Astrocyte of the spinal cord (primary cell): ENCODE measurements around the gene GLIS1.

Experiments used
- DNase-seq: peaks from one replicate; pipeline ENCODE4 v3.0.0; 2011; ENCODE audit warnings: low read depth, low spot score
- H3K4me3 ChIP-seq: 2 replicates; pipeline ENCODE4 v1.5.1; 2011; ENCODE audit warnings: low read depth, mild to moderate bottlenecking, low read length, moderate library complexity
- in situ Hi-C: cut with HindIII; loops from 2 replicates; pipeline ENCODE4 v1.10.0; 2017; ENCODE audit warnings: low sequenced_read_pairs
- TF ChIP-seq, protein P1 (sequence below): IDR thresholded peaks from 2 replicates; pipeline ENCODE4 v1.5.1; 2012; ENCODE audit warnings: low read depth, mild to moderate bottlenecking, low read length, inconsistent platforms

The GLIS1 gene

DNA sequence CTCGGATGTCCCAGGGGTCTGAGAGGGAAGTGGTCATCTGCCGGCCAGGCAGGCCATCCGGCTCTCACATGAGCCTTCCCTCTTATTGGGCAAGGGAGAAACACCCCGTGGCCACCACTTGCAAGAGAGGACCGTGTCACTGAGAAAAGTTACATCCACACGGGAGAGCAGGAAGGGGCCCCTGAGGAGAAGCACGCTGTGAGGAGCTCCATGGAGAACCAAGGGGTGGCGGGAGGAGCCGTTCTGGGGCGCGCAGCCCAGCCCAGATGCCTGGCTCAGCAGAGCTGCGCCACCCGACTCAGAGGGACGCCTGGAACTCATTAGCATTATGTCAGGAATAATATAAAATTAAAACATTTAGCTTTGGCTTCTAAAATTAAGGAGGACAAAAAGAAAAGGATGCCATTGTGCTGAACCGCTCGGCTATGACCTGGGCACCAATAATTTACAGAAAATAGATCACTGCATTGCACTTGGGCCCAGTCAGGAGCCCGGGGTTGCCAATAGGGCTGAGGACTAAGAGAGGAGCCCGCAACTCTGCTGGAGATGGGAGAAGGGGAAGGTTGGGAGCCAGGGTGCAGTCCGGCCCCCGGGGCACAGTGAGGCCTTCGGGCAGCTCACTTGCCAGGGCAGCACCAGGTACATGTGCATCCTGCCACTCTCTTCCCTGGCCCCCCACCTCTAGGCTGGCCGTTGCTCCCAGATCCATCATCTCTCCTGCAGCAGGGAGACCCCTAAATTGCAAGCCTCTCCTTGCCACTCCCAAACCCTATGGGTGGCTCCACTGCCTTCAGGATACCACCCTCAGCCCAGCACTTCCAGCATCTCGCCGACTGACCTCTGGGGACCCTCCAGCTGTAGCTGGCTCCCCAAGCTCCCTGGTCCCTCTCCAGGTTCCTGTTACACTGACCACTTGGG is 194.9 kb downstream of the GLIS1 start:
- H3K4me3 ChIP-seq = no peak overlapping the region
- in situ Hi-C loops = no loop called here
- DNase-seq = no peak
- TF ChIP-seq, protein P1, sequence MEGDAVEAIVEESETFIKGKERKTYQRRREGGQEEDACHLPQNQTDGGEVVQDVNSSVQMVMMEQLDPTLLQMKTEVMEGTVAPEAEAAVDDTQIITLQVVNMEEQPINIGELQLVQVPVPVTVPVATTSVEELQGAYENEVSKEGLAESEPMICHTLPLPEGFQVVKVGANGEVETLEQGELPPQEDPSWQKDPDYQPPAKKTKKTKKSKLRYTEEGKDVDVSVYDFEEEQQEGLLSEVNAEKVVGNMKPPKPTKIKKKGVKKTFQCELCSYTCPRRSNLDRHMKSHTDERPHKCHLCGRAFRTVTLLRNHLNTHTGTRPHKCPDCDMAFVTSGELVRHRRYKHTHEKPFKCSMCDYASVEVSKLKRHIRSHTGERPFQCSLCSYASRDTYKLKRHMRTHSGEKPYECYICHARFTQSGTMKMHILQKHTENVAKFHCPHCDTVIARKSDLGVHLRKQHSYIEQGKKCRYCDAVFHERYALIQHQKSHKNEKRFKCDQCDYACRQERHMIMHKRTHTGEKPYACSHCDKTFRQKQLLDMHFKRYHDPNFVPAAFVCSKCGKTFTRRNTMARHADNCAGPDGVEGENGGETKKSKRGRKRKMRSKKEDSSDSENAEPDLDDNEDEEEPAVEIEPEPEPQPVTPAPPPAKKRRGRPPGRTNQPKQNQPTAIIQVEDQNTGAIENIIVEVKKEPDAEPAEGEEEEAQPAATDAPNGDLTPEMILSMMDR = no peak

- no peak for DNase-seq
- TF ChIP-seq, protein P1 = no peak
- no peak overlapping the region for H3K4me3 ChIP-seq
- in situ Hi-C loops = no loop called here
Measured at GRCh38 chr1:53543130-53543777, 195.7 kb downstream of the GLIS1 start.

DNA sequence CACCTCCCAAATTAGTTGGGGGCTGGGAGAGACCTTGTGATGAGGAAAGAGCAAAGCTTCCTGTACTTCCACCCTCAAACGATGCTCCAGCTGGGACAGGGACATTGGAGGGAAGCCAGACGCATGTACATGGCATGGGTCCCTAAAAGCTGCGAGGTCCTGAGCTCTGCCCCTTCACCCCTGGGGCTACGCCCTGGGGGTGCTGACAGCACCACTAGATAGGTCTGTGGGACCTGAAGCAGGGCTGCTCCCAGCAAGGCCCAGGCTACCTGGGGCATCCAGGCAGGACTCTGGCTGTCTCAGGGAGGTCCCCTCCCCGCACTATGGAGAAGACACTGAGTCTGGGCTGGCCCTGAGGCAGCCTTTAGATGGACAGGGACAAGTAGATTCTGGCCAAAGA is 196.4 kb downstream of the GLIS1 start:
- in situ Hi-C loops = no loop called here
- TF ChIP-seq, protein P1 = no peak
- DNase-seq = no peak
- no peak overlapping the region for H3K4me3 ChIP-seq

DNA sequence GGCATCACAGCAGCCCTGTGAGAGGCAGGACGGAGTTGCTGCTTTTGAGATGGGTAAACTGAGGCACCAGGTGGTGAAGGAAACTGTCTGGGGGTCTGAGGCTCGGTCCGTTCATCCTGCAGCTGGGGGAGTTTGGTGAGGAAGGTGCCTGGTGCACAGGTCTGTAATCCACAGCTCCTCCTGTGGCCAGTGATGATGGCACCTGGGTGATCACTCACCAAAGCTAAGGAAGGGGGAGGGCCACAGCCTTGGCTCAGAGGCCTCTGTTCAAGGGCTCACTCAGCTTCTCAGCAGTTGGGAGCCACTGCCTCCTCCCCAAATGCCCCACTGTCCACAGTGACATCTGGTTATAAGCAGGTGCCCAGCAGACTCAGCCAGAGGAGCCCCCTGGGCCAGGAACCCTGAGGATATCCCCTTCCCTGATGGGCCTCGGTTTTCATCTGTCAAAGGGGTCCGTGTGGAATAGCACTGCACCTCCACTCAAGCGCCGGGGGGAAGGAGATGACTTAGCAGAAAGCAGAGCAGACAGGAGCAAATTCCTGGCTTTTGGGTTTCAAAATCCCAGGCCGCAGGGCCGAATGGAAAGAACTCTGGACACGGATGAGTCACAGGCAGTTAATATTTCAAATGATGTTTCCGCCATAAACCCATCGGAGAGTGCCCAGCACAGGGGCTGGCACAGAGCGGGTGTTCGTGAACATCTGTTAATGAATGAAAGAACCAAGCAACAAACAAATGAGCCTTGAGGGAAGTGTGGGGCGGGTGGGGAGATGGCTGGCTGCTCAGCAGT is 197.0 kb downstream of the GLIS1 start:
- DNase-seq = peak; percentile 79
- TF ChIP-seq, protein P1 = peak; percentile 48
- in situ Hi-C loops = no loop called here
- no peak overlapping the region for H3K4me3 ChIP-seq

DNA sequence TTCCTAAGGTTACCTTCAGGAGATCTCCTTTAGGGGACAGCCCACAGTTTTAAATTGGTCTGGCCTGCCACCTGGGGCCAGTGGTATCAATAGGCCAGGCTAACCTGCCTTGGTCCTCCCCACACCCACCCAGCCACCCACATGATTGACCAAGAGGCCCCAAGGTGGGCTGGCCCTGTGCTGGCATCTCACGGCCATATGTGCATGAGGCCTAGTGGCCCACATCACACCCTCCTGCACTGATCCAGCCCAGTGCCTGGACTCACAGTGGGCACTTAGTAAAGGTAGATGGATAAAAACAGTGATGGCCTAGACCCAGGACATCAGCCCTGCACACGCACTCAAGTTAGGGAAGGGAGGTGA is 197.7 kb downstream of the GLIS1 start:
- in situ Hi-C loops = no loop called here
- DNase-seq = no peak
- TF ChIP-seq, protein P1 = no peak
- H3K4me3 ChIP-seq = no peak overlapping the region

GRCh38 chr1:53540604-53541262 is 198.2 kb downstream of the GLIS1 start:
- TF ChIP-seq, protein P1 = no peak
- in situ Hi-C loops = no loop called here
- DNase-seq = no peak

More at GRCh38 chr1:53540604-53541262, 198.2 kb downstream of the GLIS1 start:
- no peak overlapping the region for H3K4me3 ChIP-seq
